Measurements from ENCODE around the gene ARHGAP42. TPM values are rescaled to one million over a fixed set of nuclear protein-coding genes. Genes with fewer than 3 reads are reported as not detected.
"Not testable (repeated sequence)": the region's sequence is repeated elsewhere in the genome, so short reads cannot be mapped to it uniquely, and the experiment has no call there.

Gene ARHGAP42
- total and polyA plus RNA-seq, 2 of the 13 experiments (the other 11 are each of a cell fraction or from before 2014, with no cell fraction given): 2.5 to 4.3 TPM

DNA sequence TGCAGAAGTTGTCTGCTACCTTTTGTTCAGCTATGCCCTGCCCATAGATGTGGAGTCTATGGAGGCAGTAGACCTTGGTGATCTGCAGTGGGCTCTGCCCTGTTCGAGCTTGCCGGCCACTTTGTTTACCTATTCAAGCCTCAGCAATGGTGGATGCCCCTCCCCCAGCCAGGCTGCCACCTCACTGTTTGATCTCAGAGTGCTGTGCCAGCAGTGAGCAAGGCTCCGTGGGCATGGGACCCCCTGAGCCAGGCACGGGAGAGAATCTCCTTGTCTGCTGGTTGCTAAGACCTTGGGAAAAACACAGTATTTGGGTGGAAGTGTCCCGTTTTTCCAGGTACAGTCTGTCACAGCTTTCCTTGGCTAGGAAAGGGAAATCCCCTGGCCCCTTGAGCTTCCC lies 214.4 kb downstream of the ARHGAP42 start:
- ATAC-seq; H3K4me3 ChIP-seq (replicated peaks in 1 of 3; ENCODE audit: insufficient read depth in 1 of 3, low read depth in 2 of 3, low read length in 3 of 3); BruUV-seq (replicated peaks); H4K20me1 ChIP-seq (ENCODE audit: insufficient read depth, low read length); H3K4me2 ChIP-seq (ENCODE audit: low read depth, low read length); H3K36me3 ChIP-seq (replicated peaks in 1 of 2; ENCODE audit: control insufficient read depth in 1 of 2, insufficient read depth in 2 of 2, low read length in 2 of 2); H3K4me1 ChIP-seq (ENCODE audit: insufficient read depth, low read length); H3K27ac ChIP-seq (ENCODE audit: extremely low read length, insufficient read depth, low read length); POLR2A ChIA-PET; DNase-seq (ENCODE audit: low spot score); FAIRE-seq; H3K9ac ChIP-seq (ENCODE audit: insufficient read depth, low read depth, low read length); CTCF ChIA-PET (ENCODE audit: low intra/inter-chr PET ratio, low total read pairs); intact Hi-C loops (cut with micrococcal nuclease; ENCODE audit: unreplicated experiment); H3K27me3 ChIP-seq (ENCODE audit: control insufficient read depth in 1 of 2, insufficient read depth in 2 of 2, low read length in 2 of 2); H2AFZ ChIP-seq (ENCODE audit: low read length); H3K9me3 ChIP-seq (ENCODE audit: low read length); H3K79me2 ChIP-seq (ENCODE audit: insufficient read depth, low read length); in situ Hi-C loops (cut with HindIII; ENCODE audit: extremely low pct_ligation_motif_present, low pct_unique_long_range_greater_than_20kb): not testable (repeated sequence)
- WGBS (ENCODE audit: low lambda C conversion rate): 63% methylated on average over 2 of the region's 5 CpGs

DNA sequence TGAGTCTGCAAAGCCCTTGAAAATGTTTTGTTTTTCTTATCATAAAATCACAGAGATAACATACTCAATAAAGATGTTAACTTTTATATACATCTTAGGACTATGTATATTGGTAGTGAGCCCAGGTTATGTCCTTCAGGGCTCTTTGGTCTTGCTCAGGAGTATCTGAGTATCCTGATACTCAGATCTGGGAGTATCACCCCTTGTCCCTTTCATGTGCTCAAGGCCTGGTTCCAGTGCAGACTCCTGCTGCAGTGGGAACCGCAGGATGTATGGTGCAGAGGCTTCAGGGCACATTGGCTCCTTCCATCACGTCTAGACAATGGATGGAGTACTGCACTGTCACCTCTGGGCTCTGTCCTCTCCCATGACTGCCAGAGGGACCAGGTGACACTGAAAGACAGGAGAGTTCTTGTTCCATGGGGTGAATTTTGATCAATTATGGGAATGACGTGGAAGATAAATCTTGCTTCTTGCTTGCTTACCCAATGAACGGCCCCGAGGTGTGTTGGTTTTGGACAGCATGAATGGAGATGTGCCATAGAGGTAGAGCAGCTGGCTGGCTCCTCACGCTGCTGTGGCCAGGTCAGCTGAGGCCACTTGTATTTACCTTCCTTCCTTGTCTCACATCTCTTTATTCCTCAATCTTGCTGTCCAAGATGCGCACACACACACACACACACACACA lies 215.5 kb downstream of the ARHGAP42 start:
- Histone ChIP-seq H3K27me3 (ENCODE audit: control insufficient read depth in 1 of 2, insufficient read depth in 2 of 2, low read length in 2 of 2) (no peaks in the 10 kb centered on the region), H3K36me3 (replicated peaks in 1 of 2; ENCODE audit: control insufficient read depth in 1 of 2, insufficient read depth in 2 of 2, low read length in 2 of 2) (no peaks in the 10 kb centered on the region), H3K9ac (ENCODE audit: insufficient read depth, low read depth, low read length) (no peak overlapping the region), H2AFZ (ENCODE audit: low read length) (no peak overlapping the region), H3K4me3 (replicated peaks in 1 of 3; ENCODE audit: insufficient read depth in 1 of 3, low read depth in 2 of 3, low read length in 3 of 3) (no peak overlapping the region), H4K20me1 (ENCODE audit: insufficient read depth, low read length) (no peaks in the 10 kb centered on the region), H3K27ac (ENCODE audit: extremely low read length, insufficient read depth, low read length) (no peak overlapping the region), H3K79me2 (ENCODE audit: insufficient read depth, low read length) (no peaks in the 10 kb centered on the region), H3K4me2 (ENCODE audit: low read depth, low read length) (no peak overlapping the region), H3K9me3 (ENCODE audit: low read length) (no peaks in the 10 kb centered on the region), H3K4me1 (ENCODE audit: insufficient read depth, low read length) (no peaks in the 10 kb centered on the region)
- intact Hi-C loops (cut with micrococcal nuclease; ENCODE audit: unreplicated experiment) (no loop called here), in situ Hi-C loops (cut with HindIII; ENCODE audit: extremely low pct_ligation_motif_present, low pct_unique_long_range_greater_than_20kb) (no loop called here)
- no peak for TF ChIP-seq RFX3 (CRISPR knock-in tag; IDR thresholded peaks at IDR 0.05)
- TF ChIP-seq, protein P1, sequence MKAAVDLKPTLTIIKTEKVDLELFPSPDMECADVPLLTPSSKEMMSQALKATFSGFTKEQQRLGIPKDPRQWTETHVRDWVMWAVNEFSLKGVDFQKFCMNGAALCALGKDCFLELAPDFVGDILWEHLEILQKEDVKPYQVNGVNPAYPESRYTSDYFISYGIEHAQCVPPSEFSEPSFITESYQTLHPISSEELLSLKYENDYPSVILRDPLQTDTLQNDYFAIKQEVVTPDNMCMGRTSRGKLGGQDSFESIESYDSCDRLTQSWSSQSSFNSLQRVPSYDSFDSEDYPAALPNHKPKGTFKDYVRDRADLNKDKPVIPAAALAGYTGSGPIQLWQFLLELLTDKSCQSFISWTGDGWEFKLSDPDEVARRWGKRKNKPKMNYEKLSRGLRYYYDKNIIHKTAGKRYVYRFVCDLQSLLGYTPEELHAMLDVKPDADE (CRISPR knock-in tag; IDR thresholded peaks at IDR 0.05): no peak
- no peak for TF ChIP-seq SPEN (CRISPR knock-in tag; IDR thresholded peaks at IDR 0.05; ENCODE audit: low read depth)
- TF ChIP-seq RFXANK (CRISPR knock-in tag; IDR thresholded peaks at IDR 0.05): no peak
- TF ChIP-seq, protein P2, sequence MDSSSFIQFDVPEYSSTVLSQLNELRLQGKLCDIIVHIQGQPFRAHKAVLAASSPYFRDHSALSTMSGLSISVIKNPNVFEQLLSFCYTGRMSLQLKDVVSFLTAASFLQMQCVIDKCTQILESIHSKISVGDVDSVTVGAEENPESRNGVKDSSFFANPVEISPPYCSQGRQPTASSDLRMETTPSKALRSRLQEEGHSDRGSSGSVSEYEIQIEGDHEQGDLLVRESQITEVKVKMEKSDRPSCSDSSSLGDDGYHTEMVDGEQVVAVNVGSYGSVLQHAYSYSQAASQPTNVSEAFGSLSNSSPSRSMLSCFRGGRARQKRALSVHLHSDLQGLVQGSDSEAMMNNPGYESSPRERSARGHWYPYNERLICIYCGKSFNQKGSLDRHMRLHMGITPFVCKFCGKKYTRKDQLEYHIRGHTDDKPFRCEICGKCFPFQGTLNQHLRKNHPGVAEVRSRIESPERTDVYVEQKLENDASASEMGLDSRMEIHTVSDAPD (CRISPR knock-in tag; IDR thresholded peaks at IDR 0.05): no peak
- TF ChIP-seq SOX13 (IDR thresholded peaks at IDR 0.05): no peak
- no peak for TF ChIP-seq SOX13 (CRISPR knock-in tag; conservative IDR thresholded peaks at IDR 0.05 in 1 of 2, IDR thresholded peaks at IDR 0.05 in 1 of 2)
- no peak for TF ChIP-seq GTF2F1 (IDR thresholded peaks at IDR 0.05; ENCODE audit: low read length)
- TF ChIP-seq REL (CRISPR knock-in tag; conservative IDR thresholded peaks at IDR 0.05): no peak
- TF ChIP-seq MLLT10 (CRISPR knock-in tag; IDR thresholded peaks at IDR 0.05): no peak
- TF ChIP-seq HCFC1 (IDR thresholded peaks at IDR 0.05; ENCODE audit: low read depth, low read length): no peak
- no peak for TF ChIP-seq CEBPG (CRISPR knock-in tag; IDR thresholded peaks at IDR 0.05)
- no peak for DNase-seq (ENCODE audit: low spot score)
- ChIA-PET CTCF (ENCODE audit: low intra/inter-chr PET ratio, low total read pairs) (no interaction called here), POLR2A (no interaction called here)
- no peak for FAIRE-seq
- BruUV-seq (replicated peaks): no TSS peak
- no peak for ATAC-seq
- 33% methylated on average over 5 of the region's 7 CpGs for WGBS (ENCODE audit: low lambda C conversion rate)

Measured in HepG2 (cell line).